Kidney epithelial cell (primary cell): ENCODE measurements around the gene LRRN2. TPM values are rescaled to one million over a fixed set of nuclear protein-coding genes. Genes with fewer than 3 reads are reported as not detected.

Experiments used
- DNase-seq: peaks from one replicate; pipeline ENCODE4 v3.0.0-alpha.2; 2010; ENCODE audit warnings: low read depth
- H3K27me3 ChIP-seq: 2 replicates; pipeline ENCODE4 v1.6.0; 2011; ENCODE audit warnings: low read length; ENCODE audit not compliant: control insufficient read depth, insufficient read depth
- H3K36me3 ChIP-seq: 2 replicates; pipeline ENCODE4 v1.5.1; 2011; ENCODE audit warnings: low read length; ENCODE audit not compliant: control insufficient read depth, insufficient read depth
- H3K4me3 ChIP-seq: 2 replicates; pipeline ENCODE4 v1.5.1; 2011; ENCODE audit warnings: low read depth, mild to moderate bottlenecking, control low read depth, low read length
- total RNA-seq: library from RNA; depleted of rRNA; stranded (reverse); fragments of >200 nt; gene quantifications from 2 replicates; pipeline ENCODE4 v1.2.3, GENCODE V29; 2015
- TF ChIP-seq, protein P1 (sequence below): IDR thresholded peaks from 2 replicates; pipeline ENCODE4 v1.5.1; 2011; ENCODE audit warnings: mild to moderate bottlenecking, moderate library complexity, low read length, control low read depth, inconsistent platforms; ENCODE audit not compliant: insufficient read depth, poor library complexity, severe bottlenecking

LRRN2 gene
- total RNA-seq, 1 donor from 2014 or later, result 7.6 TPM

DNA sequence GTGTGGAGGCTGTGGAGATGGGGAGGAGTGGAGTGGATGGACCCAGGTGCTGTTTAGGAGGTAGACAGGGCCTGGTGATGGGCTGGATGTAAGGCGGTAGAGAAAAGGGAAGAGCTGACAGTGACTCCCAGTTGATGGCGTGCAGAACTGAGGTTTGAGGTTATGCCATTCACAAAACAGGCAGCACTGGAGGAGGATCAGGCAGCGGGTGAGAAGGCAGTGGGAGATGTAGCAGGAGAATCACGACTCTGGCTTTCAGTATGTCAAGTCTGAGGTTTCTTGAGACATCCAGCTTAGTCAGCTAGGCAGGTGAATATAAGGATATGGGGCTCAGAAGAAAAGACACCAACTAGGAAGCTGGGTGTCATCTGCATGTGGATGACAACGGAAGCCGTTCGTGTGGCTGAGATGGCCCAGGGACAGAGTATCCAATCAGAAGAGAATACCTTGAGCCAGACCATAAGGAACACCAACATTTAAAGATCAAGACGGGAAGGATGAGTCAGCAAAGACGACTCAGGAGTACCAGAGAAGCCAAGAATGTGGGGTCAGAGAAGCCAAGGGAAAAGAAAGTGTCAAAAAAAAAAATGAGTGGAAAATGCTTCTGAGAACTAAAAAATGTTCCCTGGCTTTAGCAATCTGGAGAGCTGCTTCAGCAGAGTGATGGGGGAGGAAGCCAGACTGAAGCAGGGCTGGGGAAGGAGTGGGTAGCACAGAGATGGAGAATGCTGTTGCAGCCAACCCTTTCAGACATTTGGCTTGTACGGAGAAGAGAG lies 15.2 kb downstream of the LRRN2 start:
- Histone ChIP-seq H3K27me3 (no peaks in the 10 kb centered on the region), H3K36me3 (no peaks in the 10 kb centered on the region), H3K4me3 (no peak overlapping the region)
- TF ChIP-seq, protein P1, sequence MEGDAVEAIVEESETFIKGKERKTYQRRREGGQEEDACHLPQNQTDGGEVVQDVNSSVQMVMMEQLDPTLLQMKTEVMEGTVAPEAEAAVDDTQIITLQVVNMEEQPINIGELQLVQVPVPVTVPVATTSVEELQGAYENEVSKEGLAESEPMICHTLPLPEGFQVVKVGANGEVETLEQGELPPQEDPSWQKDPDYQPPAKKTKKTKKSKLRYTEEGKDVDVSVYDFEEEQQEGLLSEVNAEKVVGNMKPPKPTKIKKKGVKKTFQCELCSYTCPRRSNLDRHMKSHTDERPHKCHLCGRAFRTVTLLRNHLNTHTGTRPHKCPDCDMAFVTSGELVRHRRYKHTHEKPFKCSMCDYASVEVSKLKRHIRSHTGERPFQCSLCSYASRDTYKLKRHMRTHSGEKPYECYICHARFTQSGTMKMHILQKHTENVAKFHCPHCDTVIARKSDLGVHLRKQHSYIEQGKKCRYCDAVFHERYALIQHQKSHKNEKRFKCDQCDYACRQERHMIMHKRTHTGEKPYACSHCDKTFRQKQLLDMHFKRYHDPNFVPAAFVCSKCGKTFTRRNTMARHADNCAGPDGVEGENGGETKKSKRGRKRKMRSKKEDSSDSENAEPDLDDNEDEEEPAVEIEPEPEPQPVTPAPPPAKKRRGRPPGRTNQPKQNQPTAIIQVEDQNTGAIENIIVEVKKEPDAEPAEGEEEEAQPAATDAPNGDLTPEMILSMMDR, result no peak
- DNase-seq, result no peak

DNA sequence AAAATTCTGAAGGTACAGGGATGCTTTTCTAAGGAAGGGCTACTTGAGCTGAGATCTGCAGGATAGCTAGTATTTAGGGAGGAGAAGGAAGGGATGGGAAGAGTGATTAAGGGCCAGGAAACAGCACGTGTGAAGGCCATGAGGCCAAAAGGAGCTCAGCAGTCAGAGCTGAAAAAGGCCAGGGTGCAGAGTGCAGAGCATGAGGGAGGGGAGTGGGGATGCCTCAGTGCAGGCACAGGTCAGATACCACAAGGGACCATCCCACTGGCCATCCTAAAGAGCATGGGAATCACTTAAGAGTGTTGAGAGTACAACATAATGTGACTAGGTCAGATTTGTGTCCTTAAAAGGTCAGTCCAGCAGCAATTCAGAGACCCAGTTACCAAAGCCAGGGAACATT lies 16.0 kb downstream of the LRRN2 start:
- no peaks in the 10 kb centered on the region for H3K27me3 ChIP-seq
- TF ChIP-seq, protein P1, result no peak

DNA sequence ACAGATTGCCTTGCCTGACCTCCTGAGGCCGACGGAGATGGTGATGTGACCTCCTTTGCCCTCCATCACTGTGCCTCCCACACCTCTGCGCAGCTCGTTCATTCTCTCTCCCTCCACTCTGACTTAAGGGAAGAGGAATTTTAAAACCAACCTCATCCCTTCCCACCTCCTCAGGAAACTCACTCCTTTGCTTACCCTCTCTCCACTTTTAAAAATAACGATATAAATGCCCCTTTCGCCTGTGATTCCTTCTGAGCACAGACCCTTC lies 21.2 kb downstream of the LRRN2 start:
- TF ChIP-seq, protein P1, result no peak
- Histone ChIP-seq H3K4me3 (no peak overlapping the region), H3K27me3 (peaks cover 10% of the 10 kb centered on the region), H3K36me3 (no peaks in the 10 kb centered on the region)
- DNase-seq, result no peak

More for the DNA sequence above, 16.0 kb downstream of the LRRN2 start:
- no peaks in the 10 kb centered on the region for H3K36me3 ChIP-seq
- no peak for DNase-seq
- no peak overlapping the region for H3K4me3 ChIP-seq

DNA sequence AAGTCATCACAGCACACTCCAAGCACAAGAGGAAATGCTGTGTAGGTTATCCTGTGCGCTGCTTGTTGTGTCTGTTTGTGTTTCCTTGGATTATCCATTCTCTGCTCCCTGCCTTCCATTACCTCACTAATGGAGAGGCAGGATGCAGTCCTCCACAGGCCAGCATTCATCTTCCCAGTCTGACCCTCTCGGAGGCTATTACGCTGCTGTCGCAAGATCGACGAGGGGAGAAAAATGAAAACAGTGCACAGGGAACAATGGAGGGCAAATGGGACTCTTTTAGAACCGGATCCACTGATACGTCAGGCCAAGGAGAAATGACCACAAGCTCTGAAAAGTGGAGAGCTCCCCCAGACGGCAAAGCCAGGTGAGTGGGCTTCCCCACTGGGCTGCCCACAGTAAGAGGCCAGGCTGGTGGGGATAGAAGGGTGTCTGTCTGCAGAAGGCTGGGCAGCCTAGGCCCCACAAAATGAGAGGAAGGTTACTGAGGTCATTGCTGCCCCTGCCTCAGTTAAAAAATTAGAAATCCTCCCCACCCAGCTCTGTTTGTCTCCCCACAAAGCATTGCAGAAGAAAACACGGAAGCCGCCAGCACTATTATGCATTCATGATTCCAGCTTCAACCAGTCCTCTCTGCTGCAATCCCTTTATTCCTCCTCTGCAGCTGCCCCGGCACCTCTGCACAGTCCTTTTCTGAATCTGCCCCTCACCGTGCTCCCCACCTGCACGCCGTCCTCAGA lies 21.7 kb downstream of the LRRN2 start:
- peaks cover 10% of the 10 kb centered on the region for H3K27me3 ChIP-seq
- H3K4me3 ChIP-seq, result no peak overlapping the region
- TF ChIP-seq, protein P1, result no peak
- H3K36me3 ChIP-seq, result no peaks in the 10 kb centered on the region
- no peak for DNase-seq

DNA sequence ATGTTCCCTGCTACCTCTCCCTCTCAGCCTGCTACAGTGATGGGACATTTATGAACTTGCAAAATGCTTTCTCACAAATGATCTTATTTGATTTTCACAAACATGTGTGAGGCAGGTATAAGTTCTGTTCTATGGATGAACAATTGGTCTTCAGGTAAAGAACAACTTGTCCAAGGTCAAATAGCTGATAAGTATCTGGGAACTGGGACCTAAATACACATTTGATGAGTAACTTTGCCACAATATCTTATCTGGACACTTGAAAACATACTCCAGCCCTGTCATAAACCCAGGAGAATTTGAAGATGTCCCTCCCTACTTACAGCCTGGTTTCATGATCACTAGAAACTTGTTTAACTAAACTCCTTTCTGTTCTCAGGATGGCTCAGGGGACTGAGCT lies 23.0 kb downstream of the LRRN2 start:
- H3K27me3 ChIP-seq, result peaks cover 10% of the 10 kb centered on the region
- no peak for DNase-seq
- no peak overlapping the region for H3K4me3 ChIP-seq
- TF ChIP-seq, protein P1, result no peak
- H3K36me3 ChIP-seq, result no peaks in the 10 kb centered on the region
